VCaP (cell line): ENCODE data around the gene GRPR.

Source experiments
- H3K27ac ChIP-seq: fragments of 450-650 bp; 2 replicates; pipeline ENCODE4 v1.5.1; 2017
- TF ChIP-seq, protein P1 (sequence below): fragments of 450-650 bp; conservative IDR thresholded peaks from 2 replicates; pipeline ENCODE4 v1.5.1; 2017; ENCODE audit warnings: mild to moderate bottlenecking, moderate library complexity

GRPR gene

DNA sequence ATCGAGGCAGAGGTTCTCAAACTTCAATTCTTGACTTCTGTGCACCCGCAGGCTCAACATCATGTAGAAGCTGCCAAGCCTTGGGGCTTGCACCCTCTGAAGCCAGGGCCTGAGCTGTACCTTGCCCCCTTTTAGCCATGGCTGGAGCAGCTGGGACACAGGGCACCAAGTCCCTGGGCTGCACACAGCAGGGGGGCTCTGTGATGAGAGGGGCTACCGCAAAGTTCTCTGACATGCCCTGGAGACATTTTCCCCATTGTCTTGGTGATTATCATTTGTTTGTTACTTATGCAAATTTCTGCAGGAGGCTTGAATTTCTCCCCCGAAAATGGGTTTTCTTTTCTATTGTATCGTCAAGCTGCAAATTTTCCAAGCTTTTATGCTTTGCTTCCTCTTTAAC is 39.0 kb downstream of the GRPR start:
- TF ChIP-seq, protein P1, sequence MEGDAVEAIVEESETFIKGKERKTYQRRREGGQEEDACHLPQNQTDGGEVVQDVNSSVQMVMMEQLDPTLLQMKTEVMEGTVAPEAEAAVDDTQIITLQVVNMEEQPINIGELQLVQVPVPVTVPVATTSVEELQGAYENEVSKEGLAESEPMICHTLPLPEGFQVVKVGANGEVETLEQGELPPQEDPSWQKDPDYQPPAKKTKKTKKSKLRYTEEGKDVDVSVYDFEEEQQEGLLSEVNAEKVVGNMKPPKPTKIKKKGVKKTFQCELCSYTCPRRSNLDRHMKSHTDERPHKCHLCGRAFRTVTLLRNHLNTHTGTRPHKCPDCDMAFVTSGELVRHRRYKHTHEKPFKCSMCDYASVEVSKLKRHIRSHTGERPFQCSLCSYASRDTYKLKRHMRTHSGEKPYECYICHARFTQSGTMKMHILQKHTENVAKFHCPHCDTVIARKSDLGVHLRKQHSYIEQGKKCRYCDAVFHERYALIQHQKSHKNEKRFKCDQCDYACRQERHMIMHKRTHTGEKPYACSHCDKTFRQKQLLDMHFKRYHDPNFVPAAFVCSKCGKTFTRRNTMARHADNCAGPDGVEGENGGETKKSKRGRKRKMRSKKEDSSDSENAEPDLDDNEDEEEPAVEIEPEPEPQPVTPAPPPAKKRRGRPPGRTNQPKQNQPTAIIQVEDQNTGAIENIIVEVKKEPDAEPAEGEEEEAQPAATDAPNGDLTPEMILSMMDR, result no peak
- H3K27ac ChIP-seq, result no peak overlapping the region

- TF ChIP-seq, protein P1, result no peak
- no peak overlapping the region for H3K27ac ChIP-seq
Measured at GRCh38 chrX:16164748-16165147, 41.4 kb downstream of the GRPR start.

DNA sequence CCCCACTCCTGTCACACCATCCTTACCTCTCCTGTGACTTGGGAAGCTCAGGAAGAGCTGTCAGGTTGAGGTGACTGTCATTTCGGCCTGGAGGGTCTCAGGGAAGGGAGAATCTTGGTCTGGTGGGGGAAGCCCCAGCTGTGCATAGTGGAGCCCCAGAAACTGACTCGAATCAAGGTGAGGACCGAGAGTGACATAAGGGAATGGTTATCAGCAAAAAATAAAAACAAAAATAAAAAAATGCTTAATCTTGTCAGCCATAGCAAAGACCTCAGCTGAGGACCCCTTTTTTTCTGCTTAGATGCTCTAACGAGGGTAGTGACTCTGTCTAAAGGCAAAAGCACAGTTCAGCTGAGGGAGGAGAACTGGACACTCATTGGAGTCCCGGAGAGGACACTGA is 43.8 kb downstream of the GRPR start, which contains the start of gene MAGEB17:
TSS of gene MAGEB17 (plus strand) at position 301 of the 400 bp plus-strand sequence. CDS start 2,902 bp downstream, outside the sequence.
- no peak within 1 kb of the TSS for H3K27ac ChIP-seq
- TF ChIP-seq, protein P1, result no peak

DNA sequence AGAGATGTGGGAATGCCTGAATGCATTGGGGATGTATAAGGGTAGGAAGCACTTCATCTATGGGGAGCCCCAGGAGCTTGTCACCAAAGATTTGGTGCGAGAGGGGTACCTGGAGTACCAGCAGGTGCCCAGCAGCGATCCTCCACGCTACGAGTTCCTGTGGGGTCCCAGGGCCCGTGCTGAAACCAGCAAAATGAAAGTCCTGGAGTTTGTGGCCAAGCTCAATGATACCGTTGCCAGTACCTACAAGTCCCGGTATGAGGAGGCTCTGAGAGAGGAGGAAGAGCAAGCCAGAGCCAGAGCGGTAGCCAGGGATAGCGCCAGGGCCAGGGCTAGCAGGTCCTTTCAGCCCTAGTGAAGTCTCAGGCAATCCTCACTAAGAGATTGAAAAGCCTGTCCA is 47.7 kb downstream of the GRPR start:
- TF ChIP-seq, protein P1, result no peak
- no peak overlapping the region for H3K27ac ChIP-seq

GRCh38 chrX:16171944-16172343 is 48.6 kb downstream of the GRPR start:
- H3K27ac ChIP-seq, result no peak overlapping the region
- TF ChIP-seq, protein P1, result no peak

DNA sequence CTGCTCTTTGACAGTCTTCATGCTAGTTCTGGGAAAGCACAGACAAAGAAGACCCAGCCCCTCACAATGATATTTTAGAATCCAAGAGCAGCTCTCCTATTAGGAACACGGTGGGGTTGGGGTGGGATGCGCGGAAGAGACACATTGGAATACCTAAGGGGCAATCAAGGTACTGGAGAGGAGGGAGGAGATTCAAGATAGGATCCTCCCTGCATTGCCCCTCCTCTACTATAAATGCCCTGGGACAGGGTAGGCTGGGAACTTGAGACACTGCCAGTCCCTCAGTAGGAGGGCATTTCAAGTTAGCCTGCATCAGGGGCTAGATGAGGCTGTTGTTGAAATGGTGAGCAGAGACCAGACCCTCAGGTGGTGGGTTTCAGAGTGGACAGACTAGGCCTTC is 49.0 kb downstream of the GRPR start:
- TF ChIP-seq, protein P1, result no peak
- no peak overlapping the region for H3K27ac ChIP-seq

- H3K27ac ChIP-seq, result no peak overlapping the region
- TF ChIP-seq, protein P1, result no peak
Measured at GRCh38 chrX:16175329-16176061, 52.1 kb downstream of the GRPR start.
